NCI-H2029 treated with DMSO at 0.1 percent for 48 hours (cell line): ENCODE measurements around the gene CAV1.

Experiments
- DNase-seq: peaks from one replicate; lab custom pipeline; 2025; lab: John Stamatoyannopoulos, UW

Gene CAV1

DNA sequence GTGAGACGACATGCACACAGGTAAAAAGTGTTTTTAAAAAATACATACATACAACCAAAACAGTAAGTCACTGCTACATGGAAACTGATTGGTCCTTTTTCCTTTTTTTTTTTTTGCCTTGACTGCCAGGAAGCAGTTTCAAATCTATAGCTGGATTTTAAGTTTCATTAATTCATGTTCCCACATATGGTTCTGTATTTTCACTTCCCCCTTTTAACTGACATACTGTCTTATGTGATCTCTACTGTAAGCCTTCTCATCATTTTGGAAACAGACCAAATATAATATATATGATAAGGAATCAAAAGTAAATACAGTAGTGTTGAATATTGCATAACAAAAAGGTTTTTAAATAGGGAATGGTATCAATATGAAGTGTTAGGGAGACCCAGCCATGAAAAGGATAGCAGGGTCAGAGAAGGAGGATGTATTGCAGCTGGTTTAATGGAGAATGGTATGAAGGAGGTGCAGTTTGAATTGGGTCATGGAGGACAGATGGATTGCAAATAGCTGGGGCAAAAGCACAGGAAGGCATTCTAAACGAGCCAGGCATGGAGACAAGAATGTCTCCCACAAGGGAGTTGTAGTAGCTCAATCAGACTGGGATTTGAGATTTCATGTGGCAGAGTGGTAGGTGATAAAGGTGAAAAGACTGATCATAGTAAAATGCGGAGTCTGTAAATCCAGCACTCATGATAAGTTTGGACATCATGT is 5.4 kb downstream of the CAV1 start:
- DNase-seq = no peak

DNA sequence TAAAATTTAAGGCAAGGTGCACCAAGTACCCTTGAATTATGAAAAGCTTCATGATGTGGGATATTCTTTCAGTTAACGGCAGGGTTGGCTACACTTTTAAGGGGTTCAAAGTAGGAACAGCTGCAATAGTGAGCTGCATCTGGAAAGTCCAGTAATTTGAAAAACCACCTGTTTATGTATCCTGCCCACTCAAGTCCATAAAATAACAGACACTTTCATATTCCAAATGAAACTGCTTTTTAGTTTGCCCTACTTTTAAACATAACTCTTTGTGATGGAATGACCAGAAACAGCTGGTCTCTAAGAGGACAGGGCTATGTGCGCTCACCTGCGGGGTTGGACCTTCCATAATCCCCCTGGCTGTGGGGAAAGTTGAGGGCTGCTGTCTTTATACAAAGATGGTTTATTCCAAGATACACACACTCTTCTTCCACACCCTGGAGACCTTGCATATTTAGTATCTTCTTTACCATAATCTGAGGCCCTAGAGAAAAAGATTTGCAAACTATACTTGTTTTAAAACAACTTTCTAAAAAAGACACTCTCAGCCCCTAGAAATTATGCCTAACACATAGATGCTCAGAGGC is 7.4 kb downstream of the CAV1 start:
- no peak for DNase-seq

DNA sequence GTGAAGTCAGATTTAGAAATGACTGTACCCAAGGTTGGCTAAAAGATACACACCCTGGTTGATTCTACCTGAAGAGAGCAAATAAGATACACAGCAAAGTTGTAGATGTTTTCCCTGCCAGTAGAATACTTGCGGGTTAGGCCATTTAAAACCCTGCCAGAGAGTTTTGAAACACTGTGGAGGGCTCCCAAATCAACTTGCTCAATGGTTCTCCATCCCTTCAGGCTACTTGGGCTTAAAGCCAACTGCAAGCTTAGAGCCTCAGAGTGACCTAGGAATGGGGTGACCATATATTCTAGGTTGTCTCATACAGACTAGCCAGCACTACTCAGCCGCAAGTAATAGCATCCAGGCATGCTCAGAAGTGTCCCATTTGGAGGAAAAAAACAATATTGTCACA is 10.0 kb downstream of the CAV1 start:
- no peak for DNase-seq

DNA sequence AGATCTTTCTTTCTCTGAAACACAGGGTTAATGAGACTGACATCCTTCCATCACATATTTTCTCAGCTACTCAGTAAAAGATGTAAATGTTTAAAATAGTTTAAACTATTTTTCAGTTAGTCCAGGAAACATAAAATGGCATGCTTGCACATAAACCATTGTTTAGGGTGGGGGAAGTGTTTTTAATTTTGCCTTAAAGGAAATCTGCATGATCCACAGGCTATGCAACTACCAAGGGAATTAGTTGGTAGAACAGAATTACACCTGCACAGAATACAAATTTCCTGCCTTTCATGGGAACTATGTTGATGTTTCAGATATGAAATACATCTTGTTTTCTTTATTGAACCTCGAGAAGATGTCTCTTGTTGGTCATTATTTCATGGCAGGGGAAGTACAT is 10.6 kb downstream of the CAV1 start:
- DNase-seq = no peak

DNA sequence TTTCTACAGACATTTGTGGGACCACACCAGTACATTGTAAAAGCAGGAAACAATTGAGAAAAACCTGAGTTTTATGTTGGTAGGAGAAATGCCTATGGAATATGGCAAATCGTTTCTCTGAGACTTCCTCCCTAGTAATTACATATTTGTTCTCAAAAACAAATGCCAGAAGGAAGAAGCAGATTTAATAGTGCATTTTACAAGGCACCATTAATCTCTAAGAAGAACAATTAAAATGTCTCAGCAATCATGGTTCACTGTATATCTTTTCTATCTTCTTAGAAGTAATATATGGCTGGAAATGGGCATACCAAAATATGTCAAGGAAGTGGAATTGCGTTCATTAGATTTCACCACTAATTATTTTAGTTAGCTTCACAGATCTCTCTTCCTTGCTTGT is 13.3 kb downstream of the CAV1 start:
- no peak for DNase-seq

DNA sequence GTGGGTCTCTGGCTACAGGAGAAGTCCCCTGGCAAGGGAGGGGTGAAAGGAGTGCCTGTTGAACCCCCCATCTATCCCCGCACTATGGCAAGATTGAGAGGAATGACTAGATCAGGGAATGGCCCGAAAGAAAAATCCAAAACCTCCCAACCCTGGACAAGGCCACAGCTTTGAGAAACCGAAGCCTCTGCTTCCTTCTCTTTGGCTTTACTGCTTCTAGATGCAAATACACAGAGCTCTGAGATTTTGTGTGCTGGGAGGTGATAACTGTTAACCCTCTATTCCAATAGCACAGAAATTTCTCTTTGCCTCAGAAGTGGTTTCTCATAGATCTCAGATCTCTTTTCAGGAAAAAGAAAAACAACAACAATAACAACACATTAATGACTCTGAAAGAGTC is 15.0 kb downstream of the CAV1 start:
- no peak for DNase-seq

DNA sequence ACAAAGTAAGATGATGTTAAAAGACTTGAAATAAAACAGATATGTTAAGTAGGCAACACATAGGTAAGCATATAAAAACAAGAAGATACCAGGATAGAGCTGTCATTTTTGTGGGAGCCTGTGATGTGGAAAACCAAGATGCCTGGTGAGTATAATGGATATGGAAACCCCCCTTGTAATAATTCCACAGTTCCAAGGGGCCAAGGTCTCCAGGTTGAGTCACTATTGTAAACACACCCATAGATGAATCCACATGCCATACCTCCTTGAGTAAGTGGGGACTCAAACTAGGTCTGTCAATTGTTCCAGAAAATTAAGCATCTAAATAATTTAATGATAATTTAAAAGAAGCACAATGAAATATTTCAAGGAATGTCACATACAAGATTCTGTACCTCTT is 15.9 kb downstream of the CAV1 start:
- DNase-seq = no peak

DNA sequence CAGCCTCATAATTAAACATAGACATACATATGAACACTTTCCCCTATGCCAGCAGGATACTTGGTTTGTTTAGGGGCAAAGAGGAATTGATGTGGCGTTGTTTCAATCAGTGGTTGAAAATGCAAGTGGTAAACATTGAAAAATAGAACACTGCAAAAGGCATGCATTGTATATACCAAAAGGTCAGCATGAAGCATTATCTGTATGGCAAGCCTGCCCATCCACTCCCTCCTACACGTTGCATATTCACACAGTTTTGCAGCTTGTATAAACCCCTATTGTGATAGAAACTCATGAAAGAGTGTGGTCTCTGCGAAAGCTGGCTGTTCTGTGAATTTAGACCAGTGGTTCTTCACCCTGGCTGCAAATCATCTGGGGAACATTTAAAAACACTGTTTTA is 17.1 kb downstream of the CAV1 start:
- DNase-seq = no peak

DNA sequence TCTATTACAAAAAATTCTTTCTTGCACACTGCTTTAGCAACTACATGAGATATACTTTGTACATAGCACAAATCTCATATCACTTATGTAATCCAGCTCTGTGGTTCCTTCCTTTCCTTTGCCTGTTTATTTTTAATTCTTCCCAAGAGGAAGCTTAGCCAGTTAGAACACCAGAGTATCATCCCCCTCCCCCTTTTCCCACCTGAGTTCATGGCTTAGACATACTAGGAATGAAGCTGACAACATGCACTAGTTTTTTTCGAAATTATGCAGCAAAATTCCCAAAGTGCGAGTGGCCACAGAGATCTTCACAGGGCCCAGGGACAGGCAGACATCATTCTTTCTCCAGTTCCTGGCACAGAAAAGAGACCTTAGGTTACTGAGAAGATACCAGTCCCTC is 17.8 kb downstream of the CAV1 start:
- no peak for DNase-seq

DNA sequence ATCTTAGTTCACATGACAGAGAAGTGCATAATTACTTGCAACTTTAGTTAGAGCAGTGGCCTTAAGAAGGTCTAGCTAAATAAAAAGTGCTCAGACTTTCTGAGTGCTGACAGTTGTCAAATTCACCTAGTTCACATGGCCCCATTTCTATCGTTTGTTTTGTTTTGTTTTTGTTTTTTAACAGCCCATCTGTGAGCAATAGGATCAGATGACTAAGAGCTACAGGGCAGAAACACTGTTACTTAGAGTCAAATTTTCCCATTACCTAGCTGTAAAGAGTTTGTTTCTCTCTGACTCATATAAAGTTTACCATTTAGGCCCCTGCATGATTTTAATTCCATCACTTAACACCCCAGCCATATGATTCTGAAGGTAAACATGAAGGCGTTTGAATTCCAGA is 18.8 kb downstream of the CAV1 start:
- no peak for DNase-seq

DNA sequence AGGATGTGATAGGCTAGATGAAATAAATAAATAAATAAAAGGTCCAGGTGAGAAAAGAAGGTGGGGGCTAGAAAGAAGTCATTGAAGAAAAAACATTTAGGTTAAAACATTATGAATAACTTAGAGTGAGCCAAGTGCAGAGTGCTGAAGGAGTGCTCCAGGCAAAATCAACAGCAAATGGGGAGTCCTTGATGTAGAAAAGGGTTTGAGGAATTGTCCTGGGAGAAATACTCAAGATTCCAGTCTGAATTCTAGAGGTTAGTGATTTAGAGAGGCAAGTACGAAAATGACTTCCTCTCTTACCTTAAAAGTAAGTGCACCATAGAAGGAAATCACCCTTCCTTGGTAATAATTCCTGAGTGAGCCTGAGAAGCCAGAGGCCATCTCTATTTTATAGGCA is 19.7 kb downstream of the CAV1 start:
- no peak for DNase-seq

DNA sequence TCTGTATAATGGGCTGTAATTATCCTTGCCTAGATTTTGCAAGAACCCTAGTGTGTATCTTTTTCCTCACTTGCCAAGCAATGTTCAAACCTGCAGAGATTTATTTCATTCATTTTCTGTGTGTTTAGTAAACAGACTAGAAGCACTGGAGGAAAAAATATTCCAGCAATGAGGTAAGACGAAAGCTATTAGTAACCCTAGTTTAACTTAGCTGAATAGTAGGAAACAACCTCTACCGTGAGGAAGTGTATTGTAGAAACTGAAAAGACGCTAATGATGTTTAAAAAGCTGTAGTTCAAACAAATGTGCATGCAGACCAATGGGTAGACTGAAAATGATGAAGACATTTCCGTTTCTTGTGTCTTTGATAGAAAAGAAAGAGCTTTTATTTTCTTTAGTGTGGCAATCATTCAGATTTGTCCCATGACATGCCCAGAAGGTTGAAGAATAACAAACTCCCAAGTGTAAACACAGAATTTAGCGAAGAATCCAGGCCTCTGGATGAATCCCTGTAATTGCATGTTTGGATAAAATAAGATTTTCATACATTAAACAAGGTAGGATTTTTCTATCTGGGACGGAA is 20.7 kb downstream of the CAV1 start:
- DNase-seq = no peak

DNA sequence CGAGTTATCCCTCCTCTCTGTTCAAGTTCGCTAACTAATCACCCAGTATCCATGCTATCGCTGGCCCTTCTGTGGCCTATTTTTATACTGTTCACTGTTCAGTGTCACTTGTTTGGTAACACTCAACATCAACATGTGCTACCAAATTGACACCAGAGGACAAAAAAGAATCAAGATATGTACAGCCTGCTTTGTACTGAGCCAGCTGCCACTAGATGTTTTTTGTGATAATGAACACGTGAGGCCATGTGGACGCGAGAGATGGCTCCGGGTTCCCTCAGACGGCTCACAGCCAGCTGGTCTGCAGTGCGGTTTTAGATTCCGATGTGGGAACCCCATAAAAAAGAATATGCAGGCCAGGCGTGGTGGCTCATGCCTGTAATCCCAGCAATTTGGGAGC is 21.2 kb downstream of the CAV1 start:
- DNase-seq = no peak

DNA sequence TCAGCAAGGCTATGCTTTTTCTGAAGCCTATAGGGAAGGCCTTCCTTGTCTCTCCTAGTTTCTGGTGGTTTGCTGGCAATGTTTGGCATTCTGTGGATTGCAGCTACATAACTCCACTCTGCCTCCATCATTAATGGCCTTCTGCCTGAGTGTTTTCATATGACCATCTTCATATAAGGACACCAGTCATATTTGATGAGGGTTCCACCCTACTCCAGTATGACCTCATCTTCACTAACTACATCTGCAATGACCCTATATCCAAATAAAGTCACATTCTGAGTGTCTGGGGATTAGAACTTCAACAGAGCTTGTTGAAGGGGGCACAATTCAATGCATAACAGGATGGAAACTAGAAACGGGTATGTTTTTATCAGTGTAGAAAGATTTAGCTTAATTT is 22.1 kb downstream of the CAV1 start:
- no peak for DNase-seq

DNA sequence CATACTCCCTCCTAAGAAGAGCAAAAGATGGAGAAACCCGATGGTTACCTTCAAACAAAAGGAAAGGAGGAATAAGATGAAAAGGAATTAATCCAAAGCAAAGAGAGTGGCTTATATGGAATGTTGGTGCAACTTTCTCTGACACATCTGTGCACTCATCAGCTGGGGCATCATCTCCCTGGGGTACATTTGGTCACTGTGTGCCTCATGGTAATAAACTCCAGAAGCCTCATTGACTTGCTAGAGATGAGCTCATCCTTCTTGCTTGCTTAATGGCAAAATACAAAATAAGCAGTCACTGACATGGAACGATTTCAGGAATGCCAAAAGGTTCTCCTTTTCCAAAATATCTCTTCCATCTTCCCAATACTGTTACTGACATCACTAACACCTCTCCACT is 22.5 kb downstream of the CAV1 start:
- no peak for DNase-seq

DNA sequence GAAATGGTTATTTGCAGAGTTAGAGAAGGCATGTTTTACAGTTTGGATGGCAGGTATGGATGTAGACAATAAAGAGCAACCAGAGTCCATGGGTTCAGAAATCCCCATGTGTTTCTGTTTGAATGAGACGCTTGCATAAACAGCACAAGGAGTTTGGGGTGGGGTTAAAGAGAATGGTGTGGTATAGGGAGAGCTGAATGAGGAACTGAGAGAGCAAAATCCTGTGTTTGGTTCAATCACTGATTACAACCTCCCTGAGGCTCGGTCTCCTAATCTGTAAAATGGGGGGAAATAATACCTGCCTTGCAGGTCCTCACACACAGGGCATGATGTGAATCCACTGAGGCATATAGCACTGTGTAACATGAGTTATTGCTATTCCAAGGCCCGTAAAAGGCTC is 23.7 kb downstream of the CAV1 start:
- no peak for DNase-seq

DNA sequence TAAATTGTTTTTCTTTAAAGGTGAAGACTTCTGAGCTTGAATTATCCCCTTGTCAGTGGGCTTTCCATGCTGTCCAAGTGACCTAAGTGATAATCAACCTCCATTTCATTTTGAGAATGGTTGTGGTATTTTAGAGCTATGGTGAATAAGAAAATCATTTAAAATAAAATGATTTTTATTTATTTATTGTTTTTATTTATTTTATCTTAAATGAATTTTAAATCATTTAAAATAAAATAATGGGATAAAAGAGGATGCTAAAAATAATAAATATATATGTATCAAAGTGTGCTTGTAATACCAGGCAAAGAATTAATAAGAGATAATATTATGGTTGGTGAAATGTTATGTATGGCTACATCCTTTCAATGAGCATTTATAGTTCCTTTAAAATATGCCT is 24.5 kb downstream of the CAV1 start:
- no peak for DNase-seq

DNA sequence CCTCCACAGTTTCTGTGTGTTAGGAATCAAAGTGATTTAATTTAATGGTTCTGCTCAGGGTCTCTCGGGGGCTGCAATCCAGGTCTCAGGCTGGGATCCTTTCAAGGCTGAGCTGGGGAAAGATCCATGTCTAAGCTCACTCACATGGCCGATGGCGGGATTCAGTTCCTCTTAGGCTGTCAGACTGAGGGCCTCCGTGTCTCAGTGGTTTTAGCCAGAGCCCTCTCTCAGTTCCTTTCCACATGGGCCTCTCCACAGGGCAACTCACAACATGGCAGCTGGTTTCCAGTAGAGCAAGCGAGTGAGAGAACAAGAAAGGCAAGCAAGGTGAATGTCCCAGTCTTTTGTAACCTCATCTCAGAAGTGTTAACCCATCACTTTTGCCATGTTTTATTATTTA is 26.9 kb downstream of the CAV1 start:
- no peak for DNase-seq

DNA sequence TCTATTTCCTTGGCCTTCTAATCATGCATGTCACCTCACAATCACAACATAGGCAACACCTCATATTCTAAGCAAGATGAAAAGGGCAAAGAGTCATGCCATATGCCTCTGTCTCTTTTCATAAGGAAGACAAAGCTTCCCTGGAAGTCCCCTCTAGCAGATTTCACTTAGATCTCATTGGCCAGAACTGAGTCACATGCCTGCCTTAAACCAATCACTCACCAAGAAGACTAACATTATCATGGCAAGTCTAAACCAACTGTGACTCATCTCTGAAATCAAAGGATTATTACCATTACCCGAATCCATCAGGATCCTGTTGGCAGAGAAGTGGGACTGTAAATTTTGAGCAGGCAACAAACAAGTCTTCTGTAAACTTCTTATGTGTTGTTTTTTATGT is 27.8 kb downstream of the CAV1 start:
- no peak for DNase-seq

DNA sequence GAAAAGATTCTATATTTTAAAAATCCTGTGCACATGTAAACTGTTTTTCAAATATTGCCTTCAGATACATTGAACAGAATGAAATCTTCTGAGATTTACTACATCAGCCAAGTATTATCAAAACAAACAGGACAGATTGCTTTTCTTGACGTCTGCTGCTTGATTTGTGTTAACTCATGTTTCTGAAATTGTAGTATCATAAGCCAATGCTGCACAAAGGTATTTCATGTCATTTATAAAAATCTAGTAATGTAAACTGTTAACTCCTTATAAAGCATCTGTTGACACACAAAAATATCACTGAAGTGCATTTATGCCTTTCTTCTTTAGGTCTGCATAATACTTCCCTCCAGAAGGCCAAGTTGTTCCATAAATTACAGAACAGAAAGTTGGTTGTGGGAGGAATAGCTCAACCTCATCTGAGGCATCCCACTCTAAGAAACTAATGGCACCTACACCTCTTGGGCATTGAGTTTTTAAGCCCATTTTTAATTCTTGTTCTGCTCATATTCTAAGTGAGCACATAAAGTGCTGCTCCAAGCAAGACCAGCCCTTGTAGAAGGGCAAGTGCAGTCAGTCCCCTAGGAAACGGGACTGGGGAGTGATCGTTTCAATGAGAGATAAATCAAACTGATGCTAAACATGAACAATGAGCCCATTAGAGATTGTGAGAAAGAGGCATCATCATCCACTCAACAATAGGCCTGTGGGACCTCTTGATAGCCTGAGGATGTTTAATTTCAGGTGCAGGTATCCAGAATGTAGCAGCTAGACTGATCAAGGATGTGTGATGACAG is 28.5 kb downstream of the CAV1 start:
- DNase-seq = no peak

DNA sequence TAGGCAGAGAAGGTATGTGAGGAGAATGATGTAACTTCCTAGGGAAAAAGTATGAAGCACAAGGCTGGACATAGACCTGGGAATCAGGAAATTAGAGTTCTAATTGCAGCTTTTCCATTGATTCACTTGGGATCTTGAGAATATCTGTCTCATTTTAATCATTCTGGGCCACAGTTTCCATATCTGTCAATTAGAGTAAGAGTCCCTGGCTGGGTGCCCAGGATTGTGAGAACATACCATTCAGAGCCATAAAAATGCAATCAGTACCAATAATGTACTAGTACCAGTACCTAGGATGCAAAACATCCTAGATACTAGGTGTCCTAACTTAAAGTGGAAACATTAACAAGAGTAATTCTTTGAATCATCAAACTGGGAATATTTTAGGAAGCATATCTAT is 29.6 kb downstream of the CAV1 start:
- DNase-seq = no peak

DNA sequence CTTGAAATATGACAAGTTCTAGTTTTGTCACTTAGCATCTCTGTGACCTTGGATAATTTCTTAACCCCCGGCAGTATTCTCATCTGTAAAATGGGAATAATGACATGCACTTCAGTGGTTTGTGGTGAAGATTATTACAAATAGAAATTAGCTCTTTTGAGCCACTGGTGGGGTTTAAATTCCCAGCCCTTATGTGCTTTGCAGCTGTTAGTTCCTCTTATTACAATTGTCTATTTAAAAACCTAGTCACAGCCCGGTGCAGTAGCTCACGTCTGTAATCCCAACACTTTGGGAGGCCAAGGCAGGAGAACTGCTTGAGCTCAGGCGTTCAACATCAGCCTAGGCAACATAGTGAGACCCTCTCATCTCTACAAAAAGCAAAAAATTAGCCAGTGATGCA is 30.1 kb downstream of the CAV1 start:
- no peak for DNase-seq

DNA sequence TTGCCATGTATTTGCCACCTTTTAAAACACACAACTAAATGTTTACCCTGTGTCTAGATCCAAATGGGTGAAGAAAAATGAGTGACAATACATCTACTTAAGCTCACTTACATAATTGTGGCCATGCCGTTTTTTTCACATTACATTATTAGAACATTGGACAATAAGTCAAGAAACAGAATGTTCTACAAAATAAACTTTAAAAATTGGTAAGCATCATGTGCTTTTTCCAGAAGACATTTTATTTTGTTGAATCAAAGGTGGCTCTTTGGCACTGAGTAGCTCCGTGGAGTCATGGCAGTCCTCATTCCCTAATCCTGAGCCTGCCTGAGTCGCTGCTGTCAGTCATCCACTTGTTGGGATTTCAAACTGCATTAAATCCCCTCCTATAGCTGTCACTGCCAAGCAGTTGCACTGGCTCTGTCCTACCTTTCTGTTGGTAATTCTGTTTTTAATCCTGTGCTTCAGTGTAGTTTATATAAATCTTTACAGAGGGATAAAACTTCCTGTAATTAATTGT is 32.3 kb downstream of the CAV1 start:
- DNase-seq = no peak
